ENCODE results near the gene FAF1. TPM values are rescaled to one million over a fixed set of nuclear protein-coding genes. Genes with fewer than 3 reads are reported as not detected.

FAF1 gene
- total RNA-seq, 4 donors from 2014 or later = 39.7 to 60.6 (median 42.9) TPM

DNA sequence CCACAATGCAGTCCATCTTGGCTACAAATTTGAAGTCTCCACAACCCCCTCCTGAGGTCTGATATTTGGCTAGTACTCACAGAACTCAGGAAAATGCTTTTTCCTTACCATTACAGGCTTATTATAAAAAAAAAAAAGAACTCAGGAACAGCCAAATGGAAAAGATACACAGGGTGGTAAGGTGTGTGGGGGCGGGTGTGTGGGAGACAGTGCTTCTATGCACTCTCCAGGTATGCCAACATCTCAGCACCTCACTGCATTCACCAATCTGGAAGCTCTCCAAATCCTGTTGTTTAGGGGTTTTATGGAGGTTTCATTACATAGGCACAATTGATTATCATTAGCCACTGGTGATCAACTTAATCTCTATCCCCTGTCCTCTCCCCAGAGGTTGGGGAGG, 126.9 kb downstream of the FAF1 start:
- H3K9me3 ChIP-seq = no peaks in the 10 kb centered on the region
- no peak for DNase-seq (ENCODE audit: extremely low spot score)
- peaks cover 15 to 16% (median 16%) of the 10 kb centered on the region in 4 donors for H3K4me1 ChIP-seq
- H3K4me3 ChIP-seq = no peak overlapping the region
- no peaks in the 10 kb centered on the region for H3K36me3 ChIP-seq
- H3K27ac ChIP-seq (replicated peaks in 1 of 4) = no peak overlapping the region
- H3K27me3 ChIP-seq = no peaks in the 10 kb centered on the region
- WGBS = 94% methylated on average over 1 of the region's 1 CpG
- TF ChIP-seq POLR2A (IDR thresholded peaks at IDR 0.05; ENCODE audit: low read depth) (no peak), EP300 (IDR thresholded peaks at IDR 0.05) (no peak), POLR2AphosphoS5 (IDR thresholded peaks at IDR 0.05) (no peak)
- TF ChIP-seq, protein P1, sequence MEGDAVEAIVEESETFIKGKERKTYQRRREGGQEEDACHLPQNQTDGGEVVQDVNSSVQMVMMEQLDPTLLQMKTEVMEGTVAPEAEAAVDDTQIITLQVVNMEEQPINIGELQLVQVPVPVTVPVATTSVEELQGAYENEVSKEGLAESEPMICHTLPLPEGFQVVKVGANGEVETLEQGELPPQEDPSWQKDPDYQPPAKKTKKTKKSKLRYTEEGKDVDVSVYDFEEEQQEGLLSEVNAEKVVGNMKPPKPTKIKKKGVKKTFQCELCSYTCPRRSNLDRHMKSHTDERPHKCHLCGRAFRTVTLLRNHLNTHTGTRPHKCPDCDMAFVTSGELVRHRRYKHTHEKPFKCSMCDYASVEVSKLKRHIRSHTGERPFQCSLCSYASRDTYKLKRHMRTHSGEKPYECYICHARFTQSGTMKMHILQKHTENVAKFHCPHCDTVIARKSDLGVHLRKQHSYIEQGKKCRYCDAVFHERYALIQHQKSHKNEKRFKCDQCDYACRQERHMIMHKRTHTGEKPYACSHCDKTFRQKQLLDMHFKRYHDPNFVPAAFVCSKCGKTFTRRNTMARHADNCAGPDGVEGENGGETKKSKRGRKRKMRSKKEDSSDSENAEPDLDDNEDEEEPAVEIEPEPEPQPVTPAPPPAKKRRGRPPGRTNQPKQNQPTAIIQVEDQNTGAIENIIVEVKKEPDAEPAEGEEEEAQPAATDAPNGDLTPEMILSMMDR (IDR thresholded peaks at IDR 0.05) = no peak
- intact Hi-C loops (cut with DNase I) = no loop called here

DNA sequence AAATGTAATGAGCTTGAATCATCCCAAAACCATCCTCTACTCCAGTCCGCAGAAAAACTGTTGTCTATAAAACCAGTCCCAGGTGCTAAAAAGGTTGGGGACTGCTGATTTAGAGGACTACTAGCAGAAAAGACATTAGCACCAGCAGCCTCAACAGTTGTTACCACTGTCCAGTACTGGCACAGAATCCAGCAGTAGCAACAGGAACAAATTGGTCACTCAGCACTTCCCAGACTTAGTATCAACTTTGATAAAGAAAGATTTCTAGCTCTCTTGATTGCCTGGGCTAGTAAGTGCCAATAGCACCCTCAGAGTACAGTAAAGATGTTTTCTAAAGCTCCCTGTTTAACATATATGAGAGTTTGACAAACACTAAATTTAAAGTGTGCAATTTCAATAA, 127.9 kb downstream of the FAF1 start:
- H3K27ac ChIP-seq (replicated peaks in 1 of 4) = no peak overlapping the region
- H3K9me3 ChIP-seq = no peaks in the 10 kb centered on the region
- intact Hi-C loops (cut with DNase I) = no loop called here
- no peak for DNase-seq (ENCODE audit: extremely low spot score)
- peaks cover 15 to 17% (median 16%) of the 10 kb centered on the region in 4 donors for H3K4me1 ChIP-seq
- no peak for TF ChIP-seq POLR2A (IDR thresholded peaks at IDR 0.05; ENCODE audit: low read depth)
- no peak for TF ChIP-seq POLR2AphosphoS5 (IDR thresholded peaks at IDR 0.05)
- TF ChIP-seq, protein P1 (IDR thresholded peaks at IDR 0.05) = no peak
- no peak for TF ChIP-seq EP300 (IDR thresholded peaks at IDR 0.05)
- 100% methylated on average over 1 of the region's 1 CpG for WGBS
- no peaks in the 10 kb centered on the region for H3K36me3 ChIP-seq
- no peaks in the 10 kb centered on the region for H3K27me3 ChIP-seq
- no peak overlapping the region for H3K4me3 ChIP-seq

DNA sequence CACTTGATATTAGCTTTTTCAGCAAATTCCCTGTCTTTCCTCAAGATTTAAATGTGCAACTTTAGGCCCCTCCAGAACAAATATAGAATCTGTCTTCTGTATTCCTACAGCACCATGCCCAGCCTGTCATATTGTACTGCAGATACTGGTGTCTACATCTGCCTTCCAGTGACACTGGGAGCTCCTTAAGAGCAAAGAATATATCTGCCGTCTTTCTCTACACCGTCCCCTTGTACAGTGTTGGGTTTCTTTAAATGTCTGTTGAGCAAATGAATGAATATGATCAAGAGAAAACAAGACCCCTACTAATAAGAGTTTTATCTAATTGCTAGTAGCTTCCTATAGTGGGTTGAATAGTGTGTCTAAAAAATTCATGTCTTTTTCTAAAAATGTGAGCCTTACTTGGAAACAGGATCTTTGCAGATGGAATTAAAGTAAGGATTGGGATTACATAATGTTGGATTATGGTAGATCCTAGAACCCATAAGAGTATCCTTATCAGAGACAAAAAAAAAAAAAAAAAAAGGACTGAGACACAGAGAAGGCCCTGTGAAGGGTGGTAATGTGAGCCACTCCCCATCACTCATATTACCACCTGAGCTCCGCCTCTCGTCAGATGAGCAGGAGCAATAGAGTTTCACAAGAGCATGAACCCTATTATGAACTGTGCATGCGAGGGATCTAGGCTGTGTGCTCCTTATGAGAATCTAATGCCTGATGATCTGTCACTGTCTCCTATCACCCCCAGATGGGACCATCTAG, 128.6 kb downstream of the FAF1 start:
- peaks cover 15 to 17% (median 16%) of the 10 kb centered on the region in 4 donors for H3K4me1 ChIP-seq
- H3K36me3 ChIP-seq = no peaks in the 10 kb centered on the region
- WGBS = 96% methylated on average over 5 of the region's 5 CpGs
- no peak for DNase-seq (ENCODE audit: extremely low spot score)
- H3K4me3 ChIP-seq = no peak overlapping the region
- intact Hi-C loops (cut with DNase I) = no loop called here
- TF ChIP-seq POLR2A (IDR thresholded peaks at IDR 0.05; ENCODE audit: low read depth) (no peak), EP300 (IDR thresholded peaks at IDR 0.05) (no peak), POLR2AphosphoS5 (IDR thresholded peaks at IDR 0.05) (no peak)
- TF ChIP-seq, protein P1 (IDR thresholded peaks at IDR 0.05) = no peak
- no peak overlapping the region for H3K27ac ChIP-seq (replicated peaks in 1 of 4)
- H3K9me3 ChIP-seq = no peaks in the 10 kb centered on the region
- no peaks in the 10 kb centered on the region for H3K27me3 ChIP-seq

DNA sequence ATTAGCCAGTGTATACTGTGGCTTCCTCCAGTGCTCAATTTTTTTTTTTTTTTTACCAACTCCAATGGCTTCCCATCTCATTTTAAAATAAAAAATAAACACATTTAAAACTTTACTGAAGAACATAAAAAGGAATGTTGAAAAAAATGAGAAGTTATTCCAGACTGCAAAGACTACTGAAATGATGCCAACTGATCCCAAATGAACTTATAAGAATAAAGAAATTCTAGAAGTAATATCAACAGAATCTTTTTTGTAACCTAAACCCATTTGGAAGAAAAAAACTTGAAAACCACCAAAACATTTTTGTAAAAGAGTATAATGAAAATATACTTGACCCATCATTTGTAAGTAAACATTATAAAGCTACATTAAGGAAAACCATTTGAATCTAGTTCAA, 129.4 kb downstream of the FAF1 start:
- TF ChIP-seq POLR2AphosphoS5 (IDR thresholded peaks at IDR 0.05) (no peak), EP300 (IDR thresholded peaks at IDR 0.05) (no peak), POLR2A (IDR thresholded peaks at IDR 0.05; ENCODE audit: low read depth) (no peak)
- TF ChIP-seq, protein P1 (IDR thresholded peaks at IDR 0.05) = no peak
- intact Hi-C loops (cut with DNase I) = no loop called here
- H3K27me3 ChIP-seq = no peaks in the 10 kb centered on the region
- peaks cover 15 to 17% (median 16%) of the 10 kb centered on the region in 4 donors for H3K4me1 ChIP-seq
- no peaks in the 10 kb centered on the region for H3K36me3 ChIP-seq
- H3K4me3 ChIP-seq = no peak overlapping the region
- no peak for DNase-seq (ENCODE audit: extremely low spot score)
- H3K27ac ChIP-seq (replicated peaks in 1 of 4) = no peak overlapping the region
- H3K9me3 ChIP-seq = no peaks in the 10 kb centered on the region

Data from esophagus muscularis mucosa (tissue), 4 donors.